Ammon's horn (tissue), 1 donor: ENCODE measurements around the gene CRIP1.

Source experiments
- DNase-seq: peaks from one replicate; pipeline ENCODE4 v3.0.0-alpha.2; 2016; ENCODE audit warnings: low spot score

Gene CRIP1

GRCh38 chr14:105486163-105486973 is at the start of gene CRIP1:
Gene CRIP1, plus strand, starts transcription at chr14:105486886. Its CDS starts 374 bp downstream, at chr14:105487260.
- no peak for DNase-seq

GRCh38 chr14:105436891-105437722 is 49.6 kb upstream of the CRIP1 start:
- no peak for DNase-seq

- no peak for DNase-seq
Measured at GRCh38 chr14:105437723-105438500, 48.8 kb upstream of the CRIP1 start.

- DNase-seq, result no peak
Measured at GRCh38 chr14:105439179-105439578, 47.5 kb upstream of the CRIP1 start.

- DNase-seq, result peak; percentile 37
Measured at GRCh38 chr14:105439710-105440553, 46.8 kb upstream of the CRIP1 start.

- no peak for DNase-seq
Measured at GRCh38 chr14:105440554-105440900, 46.2 kb upstream of the CRIP1 start.

GRCh38 chr14:105440992-105441391 is 45.7 kb upstream of the CRIP1 start:
- DNase-seq, result no peak

GRCh38 chr14:105442125-105442524 is 44.6 kb upstream of the CRIP1 start:
- no peak for DNase-seq

- no peak for DNase-seq
Measured at GRCh38 chr14:105442834-105443233, 43.9 kb upstream of the CRIP1 start.

GRCh38 chr14:105444859-105445258 is 41.8 kb upstream of the CRIP1 start:
- DNase-seq, result no peak

GRCh38 chr14:105445290-105445689 is 41.4 kb upstream of the CRIP1 start:
- no peak for DNase-seq

GRCh38 chr14:105445901-105446845 is 40.5 kb upstream of the CRIP1 start:
- no peak for DNase-seq

- no peak for DNase-seq
Measured at GRCh38 chr14:105446971-105447370, 39.7 kb upstream of the CRIP1 start.

- no peak for DNase-seq
Measured at GRCh38 chr14:105447651-105448640, 38.7 kb upstream of the CRIP1 start.

GRCh38 chr14:105448706-105449111 is 38.0 kb upstream of the CRIP1 start:
- DNase-seq, result peak; percentile 76

GRCh38 chr14:105449276-105450122 is 37.2 kb upstream of the CRIP1 start:
- DNase-seq, result no peak

- DNase-seq, result no peak
Measured at GRCh38 chr14:105450123-105450505, 36.6 kb upstream of the CRIP1 start.
